AML-193 (cell line): ENCODE results near the gene HTR3A.
"Not testable (repeated sequence)": the region's sequence is repeated elsewhere in the genome, so short reads cannot be mapped to it uniquely, and the experiment has no call there.

Experiments used
- DNase-seq, 2 experiments: peaks; one replicate each; lab custom pipeline; 2025; lab: John Stamatoyannopoulos, UW

The HTR3A gene

GRCh38 chr11:113974741-113975470 lies at the start of gene HTR3A:
Gene HTR3A (plus strand): TSS chr11:113975108. CDS start chr11:113975326, 218 bp downstream.
- DNase-seq: no peak

GRCh38 chr11:113926273-113927197 lies 48.4 kb upstream of the HTR3A start:
- DNase-seq: no peak

- DNase-seq: no peak
Observed at GRCh38 chr11:113928311-113928710, 46.6 kb upstream of the HTR3A start.

- no peak for DNase-seq
Observed at GRCh38 chr11:113932788-113933187, 42.1 kb upstream of the HTR3A start.

GRCh38 chr11:113934193-113934592 lies 40.7 kb upstream of the HTR3A start:
- not testable (repeated sequence) for DNase-seq

GRCh38 chr11:113934761-113935160 lies 40.1 kb upstream of the HTR3A start:
- no peak for DNase-seq

- DNase-seq: no peak
Observed at GRCh38 chr11:113935858-113936257, 39.0 kb upstream of the HTR3A start.

- DNase-seq: no peak
Observed at GRCh38 chr11:113937918-113938317, 37.0 kb upstream of the HTR3A start.

GRCh38 chr11:113942256-113942655 lies 32.7 kb upstream of the HTR3A start:
- DNase-seq: no peak

GRCh38 chr11:113946162-113946561 lies 28.7 kb upstream of the HTR3A start:
- DNase-seq: not testable (repeated sequence)

- no peak for DNase-seq
Observed at GRCh38 chr11:113947994-113948393, 26.9 kb upstream of the HTR3A start.

- DNase-seq: no peak
Observed at GRCh38 chr11:113949891-113950290, 25.0 kb upstream of the HTR3A start.

GRCh38 chr11:113951537-113951936 lies 23.4 kb upstream of the HTR3A start:
- DNase-seq: no peak

- DNase-seq: no peak
Observed at GRCh38 chr11:113952070-113952469, 22.8 kb upstream of the HTR3A start.

GRCh38 chr11:113952588-113952987 lies 22.3 kb upstream of the HTR3A start:
- no peak for DNase-seq

GRCh38 chr11:113954235-113954634 lies 20.7 kb upstream of the HTR3A start:
- no peak for DNase-seq

GRCh38 chr11:113956986-113957385 lies 17.9 kb upstream of the HTR3A start:
- no peak for DNase-seq

GRCh38 chr11:113960702-113961330 lies 14.1 kb upstream of the HTR3A start:
- no peak for DNase-seq

GRCh38 chr11:113967361-113967760 lies 7.5 kb upstream of the HTR3A start:
- no peak for DNase-seq

- DNase-seq: no peak
Observed at GRCh38 chr11:113971506-113972195, 3.3 kb upstream of the HTR3A start.

- no peak for DNase-seq
Observed at GRCh38 chr11:113977071-113977490, 2.2 kb downstream of the HTR3A start.

- DNase-seq: no peak
Observed at GRCh38 chr11:113977701-113978100, 2.8 kb downstream of the HTR3A start.
